ENCODE measurements around the gene GGA3. TPM values are rescaled to one million over a fixed set of nuclear protein-coding genes. Genes with fewer than 3 reads are reported as not detected.

GGA3 gene
- total RNA-seq, 1 donor from 2014 or later, result 116 TPM

- POLR2A ChIA-PET, result interaction anchor here (0.6 to 3.6 kb wide), 14 partner anchors 30 to 383 kb away, joined by 3 to 29 read pairs (median 4); partner anchors contain the start of genes ARMC7, ATP5PD, GGA3 and MIF4GD
- H3K36me3 Mint-ChIP-seq (ENCODE audit: low read depth), result peaks cover 29% of the 10 kb centered on the region
- peak overlapping the region; percentile 99 for H3K27ac Mint-ChIP-seq
- intact Hi-C loops (cut with micrococcal nuclease), result loop anchor here (1.0 to 5.0 kb wide), 6 partner anchors 22 to 332 kb away; partner anchors contain the start of genes GRB2, NT5C, OTOP2 and USH1G
- no peaks in the 10 kb centered on the region for H3K27me3 Mint-ChIP-seq
- H3K4me3 Mint-ChIP-seq, result peak overlapping the region; percentile 96
- ATAC-seq (ENCODE audit: low read depth) (no peak), DNase-seq (no peak)
- no peaks in the 10 kb centered on the region for H3K9me3 Mint-ChIP-seq
- no peak for TF ChIP-seq CTCF (IDR thresholded peaks at IDR 0.05)
- H3K4me1 Mint-ChIP-seq, result peaks cover 22% of the 10 kb centered on the region
- CTCF ChIA-PET, result interaction anchor here (0.6 to 8.2 kb wide), 7 partner anchors 9 to 248 kb away, joined by 3 to 140 read pairs (median 3); partner anchors contain the start of genes MIF4GD and NT5C
Measured at GRCh38 chr17:75205793-75206163, 55.6 kb downstream of the GGA3 start.

DNA sequence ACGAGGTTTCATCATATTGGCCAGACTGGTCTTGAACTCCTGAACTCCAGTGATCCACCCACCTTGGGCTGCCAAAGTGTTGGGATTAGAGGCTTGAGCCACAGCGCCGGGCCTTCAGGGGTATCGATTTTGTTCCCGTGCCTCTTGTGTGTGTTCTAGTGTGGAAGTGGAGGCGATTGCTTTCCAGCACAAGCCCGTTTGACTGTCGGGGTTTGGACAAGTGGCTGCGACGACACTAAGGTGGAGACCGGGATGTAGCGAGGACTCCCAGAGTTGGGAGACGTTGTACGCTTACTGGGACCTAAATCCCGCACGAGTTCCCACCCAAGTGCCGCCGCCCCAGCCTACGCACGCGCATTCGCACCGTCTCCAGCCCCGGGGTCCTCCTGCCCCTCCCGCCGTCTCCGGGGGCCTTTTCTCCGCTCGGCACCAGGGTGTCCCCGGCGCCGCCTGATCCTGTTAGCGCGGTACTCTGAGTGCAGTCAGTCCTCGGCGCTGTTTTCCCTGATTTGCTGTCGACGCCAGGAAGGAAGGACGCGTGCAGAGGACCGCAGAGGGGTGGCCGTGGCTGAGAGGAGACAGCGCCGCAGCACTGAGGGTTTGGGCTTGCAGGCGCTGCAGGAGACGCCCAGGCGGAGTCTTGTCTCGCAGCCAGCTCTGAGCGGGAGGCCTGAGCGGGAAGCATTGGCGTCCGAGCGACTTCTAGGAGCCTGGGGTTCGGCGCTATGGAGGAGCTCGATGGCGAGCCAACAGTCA lies 56.2 kb downstream of the GGA3 start, which contains the start of gene NUP85:
NUP85 (plus strand) TSS at position 643 of the 756 bp plus-strand sequence; CDS start at position 726, 83 bp downstream.
- ATAC-seq (ENCODE audit: low read depth), result peak; percentile 91
- CTCF ChIA-PET, result interaction anchor here (0.7 to 8.2 kb wide), 9 partner anchors 66 to 247 kb away, joined by 3 to 140 read pairs (median 3); partner anchors contain the start of genes MIF4GD and NT5C
- Mint-ChIP-seq H3K27me3 (no peaks in the 10 kb centered on the region), H3K27ac (peak within 1 kb of the TSS; percentile 99), H3K36me3 (ENCODE audit: low read depth) (peaks cover 24% of the 10 kb centered on the region), H3K4me3 (peak within 1 kb of the TSS; percentile 96), H3K9me3 (no peaks in the 10 kb centered on the region), H3K4me1 (peaks cover 22% of the 10 kb centered on the region)
- intact Hi-C loops (cut with micrococcal nuclease), result loop anchor here (1.0 to 5.0 kb wide), 6 partner anchors 22 to 332 kb away; partner anchors contain the start of genes GRB2, NT5C, OTOP2 and USH1G
- no peak for TF ChIP-seq CTCF (IDR thresholded peaks at IDR 0.05)
- peak; percentile 90 for DNase-seq
- POLR2A ChIA-PET, result interaction anchor here (0.6 to 3.6 kb wide), 18 partner anchors 29 to 388 kb away, joined by 3 to 29 read pairs (median 4); partner anchors contain the start of genes ARMC7, ATP5PD, GGA3 and MIF4GD

DNA sequence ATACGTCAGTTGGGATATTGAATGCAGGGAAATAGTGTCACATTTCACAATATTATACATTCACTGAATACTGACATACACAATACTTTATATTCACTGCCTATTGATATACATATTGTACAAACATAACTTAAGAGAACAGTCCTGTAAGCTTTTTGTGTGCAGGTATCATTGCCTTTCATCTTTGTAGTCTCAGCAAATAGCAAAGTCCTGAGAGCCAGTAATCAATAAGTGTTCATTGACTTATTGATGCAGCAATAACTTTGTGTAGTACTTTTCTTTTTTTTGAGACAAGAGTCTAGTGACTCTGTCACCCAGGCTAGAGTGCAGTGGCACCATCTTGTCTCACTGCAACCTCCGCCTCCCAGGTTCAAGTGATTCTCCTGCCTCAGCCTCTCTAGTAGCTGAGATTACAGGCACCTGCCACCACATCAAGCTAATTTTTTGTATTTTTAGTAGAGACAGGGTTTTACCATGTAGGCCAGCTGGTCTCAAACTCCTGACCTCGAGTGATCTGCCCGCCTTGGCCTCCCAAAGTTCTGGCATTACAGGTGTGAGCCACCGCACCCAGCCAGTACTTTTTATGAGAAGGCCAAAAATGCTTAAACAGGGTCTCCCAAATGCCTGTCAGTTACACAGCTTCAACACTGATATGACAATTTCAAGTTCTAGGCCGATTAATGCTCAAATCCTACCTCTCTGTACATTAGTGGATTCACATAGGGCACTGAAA lies 61.4 kb downstream of the GGA3 start:
- ChIA-PET POLR2A (interaction anchor here (0.6 to 1.4 kb wide), 3 partner anchors 83 to 86 kb away, joined by 3 read pairs; no protein-coding TSS in a partner anchor), CTCF (interaction anchor here (1.3 to 8.2 kb wide), 4 partner anchors 20 to 239 kb away, joined by 3 to 140 read pairs (median 52); no protein-coding TSS in a partner anchor)
- no peaks in the 10 kb centered on the region for H3K9me3 Mint-ChIP-seq
- ATAC-seq (ENCODE audit: low read depth) (no peak), DNase-seq (no peak)
- H3K27ac Mint-ChIP-seq, result no peak overlapping the region
- TF ChIP-seq CTCF (IDR thresholded peaks at IDR 0.05), result no peak
- no peaks in the 10 kb centered on the region for H3K36me3 Mint-ChIP-seq (ENCODE audit: low read depth)
- H3K4me1 Mint-ChIP-seq, result peaks cover 6% of the 10 kb centered on the region
- H3K4me3 Mint-ChIP-seq, result no peak overlapping the region
- H3K27me3 Mint-ChIP-seq, result no peaks in the 10 kb centered on the region
- intact Hi-C loops (cut with micrococcal nuclease), result loop anchor here (5.0 kb wide), 1 partner anchor 128 kb away; no protein-coding TSS in a partner anchor

DNA sequence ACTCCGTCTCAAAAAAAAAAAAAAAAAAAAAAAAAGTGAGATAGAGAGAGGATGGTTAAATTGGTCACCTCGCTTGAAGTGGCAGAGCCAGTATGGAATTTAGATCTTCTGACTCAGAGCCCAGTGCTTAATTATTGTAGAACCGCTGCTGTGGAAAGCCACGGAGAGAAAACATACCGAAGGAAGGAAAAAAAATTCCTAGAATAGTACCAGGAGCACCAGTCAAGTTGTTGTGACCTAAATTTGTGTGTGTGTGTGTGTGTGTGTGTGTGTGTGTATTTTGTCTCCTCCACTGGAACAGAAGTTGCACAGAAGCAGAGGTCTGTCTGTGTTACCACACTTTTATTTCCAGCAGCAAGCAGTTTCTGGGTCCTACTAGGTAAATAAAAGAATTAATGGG lies 66.5 kb downstream of the GGA3 start:
- intact Hi-C loops (cut with micrococcal nuclease), result no loop called here

More for the DNA sequence above, 66.5 kb downstream of the GGA3 start:
- ChIA-PET POLR2A (no interaction called here), CTCF (no interaction called here)
- Mint-ChIP-seq H3K9me3 (no peaks in the 10 kb centered on the region), H3K4me3 (no peak overlapping the region), H3K36me3 (ENCODE audit: low read depth) (no peaks in the 10 kb centered on the region), H3K27me3 (no peaks in the 10 kb centered on the region), H3K27ac (no peak overlapping the region), H3K4me1 (no peaks in the 10 kb centered on the region)
- DNase-seq, result no peak
- no peak for ATAC-seq (ENCODE audit: low read depth)
- no peak for TF ChIP-seq CTCF (IDR thresholded peaks at IDR 0.05)

All from activated B cell treated with CpG ODN at 0.5 μM for 24 hours (primary cell).